Transverse colon (tissue), 4 donors: ENCODE data around the gene ANKRD33. TPM values are rescaled to one million over a fixed set of nuclear protein-coding genes. Genes with fewer than 3 reads are reported as not detected.

Experiments
- DNase-seq: peaks from one replicate; pipeline ENCODE4 v3.0.0-alpha.2; 2019
- H3K27ac ChIP-seq, 4 donors: fragments of 200-600 bp; sonication (generic); 2 replicates each; pipeline ENCODE4 v1.5.1; 2016 to 2018; ENCODE audit warnings: inconsistent platforms in 4 of 4
- H3K27me3 ChIP-seq: fragments of 200-600 bp; sonication (generic); 2 replicates; pipeline ENCODE4 v1.5.1; 2017; ENCODE audit warnings: inconsistent platforms
- H3K36me3 ChIP-seq, 4 donors: fragments of 200-600 bp; sonication (generic); 2 replicates each; pipeline ENCODE4 v1.5.1; 2017 to 2019; ENCODE audit warnings: inconsistent platforms in 4 of 4
- H3K4me1 ChIP-seq, 4 donors: fragments of 200-600 bp; sonication (generic); 2 replicates each; pipeline ENCODE4 v1.5.1; 2017 to 2020; ENCODE audit warnings: inconsistent platforms in 4 of 4
- H3K4me3 ChIP-seq, 4 donors: fragments of 200-600 bp; sonication (generic); 1 replicate in 1 of 4; 2 replicates in 3 of 4; pipeline versions ENCODE4 v1.5.1 to v1.6.1; 2017 to 2019; ENCODE audit warnings: inconsistent platforms in 4 of 4
- H3K9me3 ChIP-seq, 2 donors: fragments of 200-600 bp; sonication (generic); 2 replicates each; pipeline ENCODE4 v1.5.1; 2017 to 2019; ENCODE audit warnings: inconsistent platforms in 2 of 2
- EP300 ChIP-seq: sonication (generic); formaldehyde crosslinking; IDR thresholded peaks from one replicate; pipeline ENCODE4 v1.6.1; 2017; ENCODE audit warnings: antibody characterized with exemption, low read depth
- POLR2A ChIP-seq: fragments of 450-650 bp; IDR thresholded peaks from one replicate; pipeline ENCODE4 v1.6.1; 2016; ENCODE audit warnings: antibody characterized with exemption, mild to moderate bottlenecking, moderate library complexity
- POLR2AphosphoS5 ChIP-seq, 3 donors: sonication (generic); formaldehyde crosslinking; IDR thresholded peaks; one replicate each; pipeline ENCODE4 v1.6.1; 2016; ENCODE audit warnings: antibody characterized with exemption in 3 of 3
- WGBS, 2 donors: methylation state at CpG; one replicate each; pipeline ENCODE4 v1.1.5; 2018; ENCODE audit warnings: low coverage in 1 of 2; 5-methylcytosine and 5-hydroxymethylcytosine counted together
- in situ Hi-C, 4 donors: fragments of 200-750 bp; cut with MboI; loops; one replicate each; pipeline versions ENCODE4 v1.15.0 to v1.15.1; 2017; ENCODE audit warnings: low sequenced_read_pairs in 3 of 4, low pct_ligation_motif_present in 1 of 4, low pct_unique_long_range_greater_than_20kb in 1 of 4
- intact Hi-C: fragments of 100-400 bp; cut with DNase I; formaldehyde crosslinking; loops from one replicate; pipeline ENCODE4 v1.15.1; 2023; ENCODE audit warnings: low total_unique reads
- total RNA-seq, 4 donors: library from RNA; depleted of rRNA; stranded (reverse); fragments of >200 nt; gene quantifications; one replicate each; pipeline ENCODE4 v1.1.0, GENCODE V29; 2016
- TF ChIP-seq, protein P1 (sequence below), 5 experiments: fragments of 200-600 bp in 3 of 5; fragments of 450-650 bp in 2 of 5; sonication (generic) in 3 of 5; IDR thresholded peaks; 1 replicate in 2 of 5; 2 replicates in 3 of 5; pipeline ENCODE4 v1.5.1; 2016 to 2017; ENCODE audit warnings: antibody characterized with exemption in 5 of 5, inconsistent platforms in 3 of 5, mild to moderate bottlenecking in 2 of 5, moderate library complexity in 1 of 5

ANKRD33 gene
- total RNA-seq, 4 donors from 2014 or later: not detected

DNA sequence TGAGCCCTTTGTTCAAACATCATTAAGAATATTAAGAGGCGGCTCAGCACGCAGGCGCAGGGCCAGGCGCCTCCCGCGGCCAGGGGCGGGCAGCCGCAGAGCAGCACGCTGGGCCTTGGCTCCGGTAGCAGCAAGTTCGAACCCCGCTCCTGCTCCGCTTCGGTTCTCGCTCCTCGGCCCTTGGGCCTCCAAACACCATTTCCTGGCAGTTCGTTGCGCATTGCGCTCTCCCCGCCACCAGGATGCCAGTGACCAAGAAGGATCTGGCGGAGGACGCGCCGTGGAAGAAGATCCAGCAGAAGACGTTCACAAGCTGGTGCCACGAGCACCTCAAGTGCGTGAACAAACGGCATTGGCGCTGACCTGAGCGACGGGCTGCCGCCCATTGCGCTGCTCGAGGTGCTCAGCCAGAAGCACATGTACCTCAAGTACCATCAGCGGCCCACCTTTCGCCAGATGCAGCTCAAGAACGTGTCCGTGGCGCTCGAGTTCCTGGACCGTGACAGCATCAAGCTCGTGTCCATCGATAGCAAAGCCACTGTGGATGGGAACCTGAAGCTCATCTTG lies 12.5 kb downstream of the ANKRD33 start:
- Histone ChIP-seq H3K27me3 (no peaks in the 10 kb centered on the region), H3K4me3 (no peak overlapping the region), H3K9me3 (no peaks in the 10 kb centered on the region), H3K27ac (no peak overlapping the region), H3K4me1 (peaks cover 2 to 32% (median 17%) of the 10 kb centered on the region in 4 donors), H3K36me3 (no peaks in the 10 kb centered on the region)
- intact Hi-C loops: no loop called here
- TF ChIP-seq EP300 (no peak), POLR2AphosphoS5 (IDR thresholded peaks at IDR 0.05) (no peak), POLR2A (no peak)
- TF ChIP-seq, protein P1, sequence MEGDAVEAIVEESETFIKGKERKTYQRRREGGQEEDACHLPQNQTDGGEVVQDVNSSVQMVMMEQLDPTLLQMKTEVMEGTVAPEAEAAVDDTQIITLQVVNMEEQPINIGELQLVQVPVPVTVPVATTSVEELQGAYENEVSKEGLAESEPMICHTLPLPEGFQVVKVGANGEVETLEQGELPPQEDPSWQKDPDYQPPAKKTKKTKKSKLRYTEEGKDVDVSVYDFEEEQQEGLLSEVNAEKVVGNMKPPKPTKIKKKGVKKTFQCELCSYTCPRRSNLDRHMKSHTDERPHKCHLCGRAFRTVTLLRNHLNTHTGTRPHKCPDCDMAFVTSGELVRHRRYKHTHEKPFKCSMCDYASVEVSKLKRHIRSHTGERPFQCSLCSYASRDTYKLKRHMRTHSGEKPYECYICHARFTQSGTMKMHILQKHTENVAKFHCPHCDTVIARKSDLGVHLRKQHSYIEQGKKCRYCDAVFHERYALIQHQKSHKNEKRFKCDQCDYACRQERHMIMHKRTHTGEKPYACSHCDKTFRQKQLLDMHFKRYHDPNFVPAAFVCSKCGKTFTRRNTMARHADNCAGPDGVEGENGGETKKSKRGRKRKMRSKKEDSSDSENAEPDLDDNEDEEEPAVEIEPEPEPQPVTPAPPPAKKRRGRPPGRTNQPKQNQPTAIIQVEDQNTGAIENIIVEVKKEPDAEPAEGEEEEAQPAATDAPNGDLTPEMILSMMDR (IDR thresholded peaks at IDR 0.05): no peak
- in situ Hi-C loops: no loop called here
- no peak for DNase-seq
- WGBS, 2 donors: 92 to 100% methylated on average over 1 to 43 of the region's 43 CpGs

DNA sequence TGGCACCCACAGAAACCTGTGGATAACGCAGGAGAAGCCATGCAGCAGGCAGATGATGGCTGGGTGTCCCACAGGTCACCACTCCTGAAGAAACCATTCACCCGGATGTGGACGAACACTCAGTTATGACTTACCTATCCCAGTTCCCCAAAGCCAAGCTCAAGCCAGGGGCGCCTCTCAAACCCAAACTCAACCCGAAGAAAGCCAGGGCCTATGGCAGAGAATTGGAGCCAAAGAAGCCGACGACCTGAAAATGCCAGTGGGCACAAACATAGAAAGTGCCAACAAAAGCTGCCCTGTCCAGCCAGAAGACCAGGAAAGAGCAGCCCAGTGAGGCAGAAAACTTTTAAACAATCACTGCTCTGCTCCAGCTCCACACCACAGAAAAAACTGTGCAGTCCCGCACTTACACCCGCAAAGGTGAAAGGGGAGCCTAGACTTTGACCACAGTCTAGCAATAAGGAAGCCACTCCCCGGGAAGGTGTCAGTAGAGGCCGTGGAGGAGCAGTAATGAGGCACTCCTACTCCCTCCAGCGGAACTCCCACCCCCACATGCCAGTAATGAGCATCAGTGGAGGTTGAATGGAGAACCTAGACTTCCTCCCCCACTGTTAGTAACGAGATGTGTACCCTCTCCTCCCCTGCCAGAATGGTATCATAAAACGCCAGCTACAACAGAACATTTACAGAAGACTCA lies 13.4 kb downstream of the ANKRD33 start:
- no peak overlapping the region for H3K4me3 ChIP-seq
- peaks cover 11 to 40% (median 26%) of the 10 kb centered on the region in 4 donors for H3K4me1 ChIP-seq
- H3K9me3 ChIP-seq: no peaks in the 10 kb centered on the region
- 57% methylated on average over 14 of the region's 14 CpGs; no CpG with 5 or more reads in 1 of the 2 donors for WGBS, 2 donors
- TF ChIP-seq, protein P1 (IDR thresholded peaks at IDR 0.05): peak in 1 of 5 experiments; percentile 11
- no peak for TF ChIP-seq POLR2A
- TF ChIP-seq POLR2AphosphoS5 (IDR thresholded peaks at IDR 0.05): peak in 1 of 3 donors; percentile 15
- TF ChIP-seq EP300: no peak
- DNase-seq: peak; percentile 75
- H3K27me3 ChIP-seq: no peaks in the 10 kb centered on the region
- intact Hi-C loops: no loop called here
- no peaks in the 10 kb centered on the region for H3K36me3 ChIP-seq
- peak overlapping the region in 3 of 4 donors; percentile 39 to 67 (median 60) for H3K27ac ChIP-seq
- in situ Hi-C loops: no loop called here

DNA sequence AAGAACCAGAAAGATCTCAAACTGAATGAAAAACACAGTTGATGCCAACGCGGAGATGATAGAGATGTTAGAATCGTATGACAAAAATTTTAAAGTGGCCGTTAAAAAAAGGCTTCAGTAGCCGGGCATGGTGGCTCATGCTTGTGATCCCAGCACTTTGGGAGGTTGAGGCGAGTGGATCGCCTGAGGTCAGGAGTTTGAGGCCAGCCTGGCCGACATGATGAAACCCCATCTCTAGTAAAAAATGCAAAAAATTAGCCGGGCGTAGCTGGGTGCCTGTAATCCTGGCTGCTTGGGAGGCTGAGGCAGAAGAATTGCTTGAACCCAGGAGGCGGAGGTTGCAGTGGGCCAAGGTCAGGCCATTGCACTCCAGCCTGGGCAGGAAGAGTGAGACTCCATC lies 14.0 kb downstream of the ANKRD33 start:
- no peak for DNase-seq
- Histone ChIP-seq H3K9me3 (no peaks in the 10 kb centered on the region), H3K27me3 (no peaks in the 10 kb centered on the region), H3K4me3 (no peak overlapping the region), H3K27ac (peak overlapping the region in 3 of 4 donors; percentile 39 to 67 (median 60)), H3K36me3 (no peaks in the 10 kb centered on the region), H3K4me1 (peaks cover 16 to 46% (median 32%) of the 10 kb centered on the region in 4 donors)
- no peak for TF ChIP-seq EP300
- no peak for TF ChIP-seq POLR2A
- TF ChIP-seq, protein P1 (IDR thresholded peaks at IDR 0.05): no peak
- no peak for TF ChIP-seq POLR2AphosphoS5 (IDR thresholded peaks at IDR 0.05)
- in situ Hi-C loops: no loop called here
- intact Hi-C loops: no loop called here
- WGBS, 2 donors: 72 to 78% methylated on average over 8 to 11 of the region's 11 CpGs

DNA sequence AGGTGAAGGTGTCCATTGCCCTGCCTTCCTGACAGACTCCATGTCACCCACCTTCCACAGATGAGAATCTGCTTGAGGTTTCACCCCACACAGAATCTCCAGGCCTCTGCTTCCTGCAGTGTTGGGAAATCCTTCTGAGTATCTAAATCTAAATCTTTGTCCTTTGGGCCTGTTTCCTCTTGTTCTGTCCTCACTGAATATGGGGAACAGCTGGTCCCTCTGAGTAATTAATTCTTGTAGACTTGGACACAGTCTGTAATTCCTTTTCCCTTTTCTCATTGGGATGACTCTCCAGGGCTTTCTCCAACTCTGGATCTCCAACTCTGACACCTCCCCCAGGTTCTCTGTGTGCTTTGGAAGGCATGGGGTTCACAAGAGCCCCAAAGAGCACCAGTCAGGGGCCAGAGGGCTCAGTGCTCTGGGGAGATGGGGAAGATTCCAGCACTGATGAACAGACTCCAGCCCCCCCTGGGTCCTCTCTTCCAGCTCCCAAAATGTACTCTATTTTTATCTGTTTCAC lies 17.1 kb downstream of the ANKRD33 start:
- peaks cover 3% of the 10 kb centered on the region for H3K27me3 ChIP-seq
- DNase-seq: peak; percentile 9
- TF ChIP-seq POLR2A: no peak
- TF ChIP-seq POLR2AphosphoS5 (IDR thresholded peaks at IDR 0.05): peak; percentile 20 to 55 (median 46)
- H3K4me3 ChIP-seq: no peak overlapping the region
- intact Hi-C loops: no loop called here
- no peaks in the 10 kb centered on the region for H3K36me3 ChIP-seq
- in situ Hi-C loops: no loop called here
- H3K9me3 ChIP-seq: no peaks in the 10 kb centered on the region
- H3K27ac ChIP-seq: peak overlapping the region; percentile 80 to 87 (median 86)
- H3K4me1 ChIP-seq: peaks cover 16 to 40% (median 32%) of the 10 kb centered on the region in 4 donors
